ENCODE results near the gene ACTR8.
A peak's percentile ranks its signal among the peaks of the same experiment; 100 is the strongest.
"Not testable (repeated sequence)": the region's sequence is repeated elsewhere in the genome, so short reads cannot be mapped to it uniquely, and the experiment has no call there.

ACTR8 gene

DNA sequence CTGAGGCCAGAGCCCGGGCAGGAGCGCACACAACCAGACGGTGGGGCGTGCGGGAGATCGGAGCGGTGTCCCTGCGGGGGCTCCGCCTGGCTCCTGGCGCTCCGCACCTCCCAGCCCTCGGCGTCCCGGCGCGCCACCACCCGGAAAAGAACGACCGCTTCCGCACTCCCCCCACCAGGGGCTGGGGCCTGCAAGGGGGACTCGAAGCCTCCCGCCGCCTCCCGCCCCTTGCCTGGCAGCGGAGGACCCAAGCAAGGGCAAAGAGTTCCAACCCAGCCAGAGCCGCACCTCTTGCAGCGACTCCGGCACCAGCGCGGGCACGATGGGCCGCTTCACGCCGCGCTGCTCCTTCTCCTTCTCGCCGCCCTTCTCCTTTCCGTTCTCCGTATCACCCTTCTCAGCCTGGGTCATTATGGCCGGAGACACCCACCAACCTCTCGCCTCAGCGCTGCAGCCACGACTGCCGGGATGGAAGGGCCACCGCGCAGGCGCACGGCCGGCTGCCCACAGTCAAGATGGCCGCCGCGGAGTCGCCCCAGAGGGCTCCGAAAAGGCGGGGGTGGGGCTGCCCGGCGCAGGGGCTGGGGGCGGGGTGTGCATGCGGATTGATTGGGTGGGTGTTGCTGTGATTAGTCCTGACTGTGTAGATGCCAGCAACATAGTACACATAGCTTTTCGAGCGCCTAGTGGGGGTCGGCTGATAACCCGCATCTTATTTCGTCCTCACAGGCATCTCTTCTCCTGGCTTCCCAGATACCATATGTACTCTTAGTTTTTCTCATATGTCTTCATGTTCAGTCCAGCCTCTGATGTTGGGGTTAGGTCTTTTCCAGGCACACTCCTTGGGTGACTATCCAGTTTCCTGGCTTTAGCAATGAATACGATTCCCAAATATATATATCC, at the start of gene ACTR8:
TSS of gene ACTR8 (minus strand) at position 462 of the 903 bp plus-strand sequence. CDS start at position 411, 51 bp downstream.
- DNase-seq (ENCODE audit: extremely low read depth in 1 of 2, low read depth in 1 of 2), result peak; percentile 69 to 76

- DNase-seq (ENCODE audit: extremely low read depth in 1 of 2, low read depth in 1 of 2), result not testable (repeated sequence)
These were observed 45.4 kb upstream of the ACTR8 start for GRCh38 chr3:53927208-53927872.

DNA sequence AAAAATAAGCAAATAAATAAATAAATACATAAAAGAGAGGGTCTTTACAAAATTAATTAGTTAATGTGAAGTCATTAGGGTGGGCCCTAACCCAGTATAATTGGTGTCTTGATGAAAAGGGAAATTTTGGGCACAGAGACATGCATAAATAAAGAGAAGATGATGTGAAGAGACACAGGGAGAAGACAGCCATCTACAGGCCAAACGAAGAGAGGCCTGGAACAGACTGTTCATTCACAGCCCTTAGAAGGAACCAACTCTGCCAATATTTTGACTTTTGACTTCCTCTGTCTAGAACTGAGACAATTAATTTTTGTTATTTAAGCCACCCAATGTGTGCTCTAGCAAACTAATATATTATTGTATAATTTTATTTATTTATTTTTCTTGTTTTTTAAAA, 39.3 kb upstream of the ACTR8 start:
- no peak for DNase-seq (ENCODE audit: extremely low read depth in 1 of 2, low read depth in 1 of 2)

- DNase-seq (ENCODE audit: extremely low read depth in 1 of 2, low read depth in 1 of 2), result no peak
These were observed 37.8 kb upstream of the ACTR8 start for GRCh38 chr3:53919741-53920140.

DNA sequence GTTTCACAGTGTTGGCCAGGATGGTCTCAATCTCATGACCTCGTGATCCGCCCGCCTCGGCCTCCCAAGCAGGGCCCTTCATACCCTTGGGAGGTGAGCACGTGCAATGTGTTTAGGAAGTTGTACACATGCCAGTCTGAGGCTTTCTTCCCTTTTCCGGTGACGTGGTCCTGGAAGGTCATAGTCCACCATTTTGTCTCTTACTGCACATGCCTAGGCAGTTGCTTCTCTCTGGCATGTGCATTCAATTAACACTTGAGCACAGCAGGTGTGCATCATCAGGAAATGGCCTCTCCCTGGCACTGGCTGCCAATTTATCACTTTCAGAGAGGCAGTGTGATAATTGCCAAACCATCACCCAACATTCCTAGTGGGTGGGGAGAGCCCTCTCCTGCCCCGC, 31.4 kb upstream of the ACTR8 start:
- DNase-seq (ENCODE audit: extremely low read depth in 1 of 2, low read depth in 1 of 2), result no peak

DNA sequence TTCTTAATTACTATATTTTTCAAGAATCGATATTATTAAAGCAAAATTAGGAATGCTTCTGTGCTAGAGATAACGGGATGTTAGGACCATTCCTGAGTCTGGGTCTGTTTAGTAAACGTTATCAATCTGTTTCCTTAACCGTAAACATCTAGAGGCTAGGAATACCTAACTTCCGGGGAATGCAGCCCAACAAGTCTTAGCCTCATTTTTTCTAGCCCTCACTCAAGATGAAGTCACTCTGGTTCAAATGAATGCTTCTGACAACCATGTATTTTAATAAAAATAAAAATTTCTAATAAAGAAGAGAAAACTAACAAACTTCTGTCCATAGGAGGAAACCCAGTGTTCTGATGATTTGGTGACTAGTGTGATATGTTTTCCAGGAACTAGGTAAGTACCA, 20.8 kb upstream of the ACTR8 start:
- DNase-seq (ENCODE audit: extremely low read depth in 1 of 2, low read depth in 1 of 2), result no peak

- no peak for DNase-seq (ENCODE audit: extremely low read depth in 1 of 2, low read depth in 1 of 2)
These were observed 20.1 kb upstream of the ACTR8 start for GRCh38 chr3:53902067-53902466.

GRCh38 chr3:53900666-53901331, 18.8 kb upstream of the ACTR8 start:
- DNase-seq (ENCODE audit: extremely low read depth in 1 of 2, low read depth in 1 of 2), result no peak

DNA sequence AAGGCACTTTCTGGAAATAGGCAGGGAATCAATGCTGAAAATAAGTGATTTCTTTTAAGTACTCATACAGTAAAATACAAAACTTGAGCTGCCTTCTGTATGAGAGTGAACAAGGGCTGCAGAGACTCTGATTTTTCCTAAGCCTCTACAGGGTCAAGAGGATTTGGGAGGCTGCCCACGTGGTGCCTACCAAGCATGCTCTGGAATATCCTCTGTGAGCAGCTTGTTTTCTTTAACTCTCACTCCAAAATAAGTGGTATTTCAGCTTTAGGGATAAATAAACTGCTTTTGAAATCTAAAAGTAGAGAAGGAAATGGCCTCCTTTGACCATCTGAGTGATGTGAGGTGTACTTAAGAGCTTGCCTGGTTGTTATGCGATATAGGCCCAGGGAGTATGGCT, 17.8 kb upstream of the ACTR8 start:
- DNase-seq (ENCODE audit: extremely low read depth in 1 of 2, low read depth in 1 of 2), result no peak

GRCh38 chr3:53892286-53892637, 10.3 kb upstream of the ACTR8 start:
- DNase-seq (ENCODE audit: extremely low read depth in 1 of 2, low read depth in 1 of 2), result no peak

DNA sequence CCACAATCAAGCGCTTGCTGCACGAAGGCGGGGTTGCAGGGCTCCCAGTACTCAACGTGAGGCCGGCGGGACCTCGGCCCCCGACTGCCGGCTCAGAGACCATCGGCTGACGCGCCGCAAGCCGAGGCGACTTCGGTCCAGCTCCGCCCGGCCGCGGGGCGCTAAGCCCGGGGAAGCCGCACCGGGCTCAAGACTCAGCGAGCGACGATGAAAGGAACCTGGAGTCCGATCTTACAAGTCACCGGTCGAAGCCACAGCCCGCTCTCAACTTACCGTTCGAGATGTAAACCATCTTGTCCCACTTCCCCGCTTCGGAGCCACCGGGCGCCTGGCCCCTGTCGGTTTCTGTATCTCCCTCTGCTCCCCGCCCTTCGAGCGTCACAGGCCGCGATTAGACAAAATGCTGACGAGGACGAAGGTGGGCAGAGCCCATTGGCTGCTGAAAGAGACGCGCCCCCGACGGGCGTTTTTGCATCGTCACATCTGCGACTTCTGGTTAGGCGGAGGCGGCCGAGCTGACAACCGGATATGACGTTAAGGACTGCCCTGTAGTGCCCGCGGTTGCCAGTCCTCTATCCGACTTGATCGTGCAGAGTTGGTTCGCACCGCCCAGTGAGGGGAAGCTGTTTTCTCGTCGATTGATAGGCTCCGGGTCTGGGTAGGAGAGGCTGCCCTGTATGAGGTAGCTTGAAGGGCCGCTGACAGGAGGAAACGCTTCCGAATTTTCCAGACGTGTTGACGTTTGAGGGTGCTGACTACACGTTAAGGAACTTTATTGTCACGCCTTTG, 9.7 kb upstream of the ACTR8 start, which contains the start of gene SELENOK:
TSS of gene SELENOK (minus strand) at position 363 of the 789 bp plus-strand sequence.
- peak; percentile 90 to 93 for DNase-seq (ENCODE audit: extremely low read depth in 1 of 2, low read depth in 1 of 2)

DNA sequence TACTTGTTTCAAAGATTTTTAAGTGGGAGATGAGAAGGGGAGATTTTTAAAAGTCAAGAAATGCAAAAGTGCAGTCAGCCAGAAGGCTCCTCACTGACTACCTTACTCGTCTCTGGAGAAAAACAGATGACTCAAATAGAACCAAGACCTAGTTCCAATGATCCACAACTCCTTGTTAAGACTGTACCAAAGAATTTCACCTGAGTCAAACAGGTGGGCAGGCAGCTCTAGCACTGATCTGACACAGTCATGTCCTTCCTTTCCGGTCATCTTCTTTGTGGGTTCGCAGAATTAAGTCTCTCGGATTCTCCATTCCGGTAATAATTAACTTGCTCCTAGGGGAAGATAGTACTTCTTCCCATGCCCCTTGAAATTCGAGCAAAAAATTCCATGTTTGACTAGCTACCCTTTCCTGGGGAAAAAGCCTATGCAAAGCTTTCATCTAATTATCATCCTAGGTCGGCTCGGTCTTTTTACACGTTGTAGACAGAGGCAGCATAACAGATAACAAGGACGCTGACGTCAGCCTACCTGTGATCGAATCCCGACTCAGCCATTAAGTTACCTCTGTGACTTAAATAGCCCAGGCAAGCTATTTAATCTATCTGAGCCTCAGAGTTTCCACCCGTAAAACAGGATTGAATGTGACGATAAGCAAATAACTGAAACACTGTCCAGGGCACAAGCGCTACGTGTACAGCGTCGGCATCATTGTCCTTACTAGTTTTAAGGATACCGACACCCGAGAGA, 8.9 kb upstream of the ACTR8 start:
- DNase-seq (ENCODE audit: extremely low read depth in 1 of 2, low read depth in 1 of 2), result peak in 1 of 2 donors; percentile 41

- no peak for DNase-seq (ENCODE audit: extremely low read depth in 1 of 2, low read depth in 1 of 2)
These were observed 6.3 kb upstream of the ACTR8 start for GRCh38 chr3:53888232-53888631.

GRCh38 chr3:53887446-53887845, 5.5 kb upstream of the ACTR8 start:
- DNase-seq (ENCODE audit: extremely low read depth in 1 of 2, low read depth in 1 of 2), result no peak

GRCh38 chr3:53885239-53885638, 3.3 kb upstream of the ACTR8 start:
- DNase-seq (ENCODE audit: extremely low read depth in 1 of 2, low read depth in 1 of 2), result no peak

GRCh38 chr3:53884623-53885022, 2.7 kb upstream of the ACTR8 start:
- DNase-seq (ENCODE audit: extremely low read depth in 1 of 2, low read depth in 1 of 2), result no peak

DNA sequence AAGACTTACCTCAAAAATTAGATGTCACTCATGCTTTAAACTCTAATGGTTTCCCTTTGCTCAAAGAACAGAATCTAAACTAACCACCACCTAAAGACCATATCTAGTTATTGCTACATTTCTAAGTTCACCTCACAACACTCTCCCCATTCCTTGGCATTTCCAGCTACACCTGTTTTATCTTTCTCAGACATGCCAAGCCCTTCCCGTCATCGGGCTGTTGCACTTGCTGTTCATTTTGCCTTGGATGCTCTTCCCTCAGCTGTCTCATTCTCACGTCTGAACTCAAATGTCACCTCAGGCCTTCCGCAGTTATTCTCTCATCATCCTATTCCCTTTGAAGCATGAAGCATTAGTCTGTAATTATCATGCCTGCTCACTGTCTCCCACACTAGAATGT, 1.1 kb upstream of the ACTR8 start:
- no peak for DNase-seq (ENCODE audit: extremely low read depth in 1 of 2, low read depth in 1 of 2)

DNA sequence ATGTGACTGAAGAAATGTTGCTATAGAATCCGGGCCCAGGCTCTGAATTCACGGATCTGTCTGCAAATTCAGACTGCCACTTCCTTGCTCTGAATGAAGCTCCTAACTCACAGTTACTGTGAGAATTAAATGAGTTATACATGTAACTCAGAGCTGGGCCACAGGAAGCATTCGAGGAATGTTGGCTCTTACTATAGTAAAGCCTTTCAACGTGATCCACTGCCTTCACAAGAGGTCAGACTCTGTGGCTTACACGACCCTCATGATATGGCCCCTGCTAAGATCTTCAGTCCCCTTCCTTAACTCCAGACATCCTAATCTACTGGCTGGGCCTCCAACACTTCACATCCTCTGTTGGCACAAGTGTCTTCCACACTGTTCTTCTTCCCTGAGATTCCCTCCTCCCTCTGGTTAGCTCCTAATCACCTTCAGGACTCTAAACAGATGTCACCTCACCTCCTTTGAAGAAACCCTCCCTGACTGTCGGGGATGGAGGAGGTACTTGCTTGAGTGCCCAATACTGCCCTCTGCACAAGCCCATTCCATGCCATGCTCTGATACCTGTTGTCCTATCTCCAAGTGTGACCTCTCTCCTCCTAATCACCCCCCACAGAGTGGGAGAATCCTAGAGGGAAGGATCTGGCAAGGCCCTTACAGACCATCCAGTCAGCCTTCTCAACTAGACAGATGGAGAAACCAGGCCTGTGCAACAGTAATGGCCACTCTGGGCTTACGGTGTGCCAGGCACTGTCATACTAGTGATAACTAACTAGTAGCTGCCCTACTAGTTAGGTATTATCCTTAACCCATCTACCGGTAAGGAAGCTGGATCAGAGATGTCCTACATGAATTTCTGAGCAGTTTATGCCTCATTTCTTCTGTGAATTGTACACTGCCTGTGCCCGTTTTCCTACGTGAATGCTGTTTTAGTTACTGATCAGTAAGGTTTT, 1.3 kb downstream of the ACTR8 start:
- DNase-seq (ENCODE audit: extremely low read depth in 1 of 2, low read depth in 1 of 2), result no peak

Data from activated CD8-positive, alpha-beta memory T cell treated with anti-CD3 and anti-CD28 coated beads for 1 hour (primary cell).